Activated T-cell treated with anti-CD3 and anti-CD28 coated beads for 24 hours (primary cell): ENCODE data around the gene STEAP1B.
"Not testable (repeated sequence)": the region's sequence is repeated elsewhere in the genome, so short reads cannot be mapped to it uniquely, and the experiment has no call there.

Experiments
- DNase-seq: peaks from one replicate; pipeline ENCODE4 v3.0.0-alpha.2; 2020; ENCODE audit warnings: low read depth

STEAP1B gene

DNA sequence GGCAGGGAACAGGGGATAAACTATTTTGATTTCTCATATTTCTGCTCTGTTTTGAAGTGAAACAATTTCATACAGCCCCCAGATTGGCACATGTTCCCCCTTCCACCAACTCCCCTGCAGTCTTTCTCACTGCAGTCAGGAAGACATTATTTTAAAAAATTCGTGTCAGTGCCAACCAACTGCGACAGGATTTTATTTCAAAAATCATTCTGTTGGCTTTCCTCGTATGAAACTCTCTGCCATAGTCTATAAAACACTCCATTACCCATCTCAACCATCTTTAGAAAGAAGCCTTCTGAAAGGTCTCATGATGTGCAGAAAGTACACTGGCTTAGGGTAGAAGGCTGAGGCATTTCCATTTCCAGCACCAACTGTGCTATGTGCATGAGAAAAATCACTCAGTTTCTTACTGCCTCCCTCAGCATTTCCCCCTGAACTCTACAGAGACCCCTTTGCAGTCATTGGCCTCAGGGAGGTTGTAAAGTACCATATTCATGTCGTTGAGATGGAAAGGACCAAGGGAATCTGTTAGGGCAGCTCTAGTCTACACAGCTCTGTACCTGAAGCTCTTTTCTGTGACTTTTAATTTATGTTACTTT, 46.9 kb downstream of the STEAP1B start:
- DNase-seq: no peak

DNA sequence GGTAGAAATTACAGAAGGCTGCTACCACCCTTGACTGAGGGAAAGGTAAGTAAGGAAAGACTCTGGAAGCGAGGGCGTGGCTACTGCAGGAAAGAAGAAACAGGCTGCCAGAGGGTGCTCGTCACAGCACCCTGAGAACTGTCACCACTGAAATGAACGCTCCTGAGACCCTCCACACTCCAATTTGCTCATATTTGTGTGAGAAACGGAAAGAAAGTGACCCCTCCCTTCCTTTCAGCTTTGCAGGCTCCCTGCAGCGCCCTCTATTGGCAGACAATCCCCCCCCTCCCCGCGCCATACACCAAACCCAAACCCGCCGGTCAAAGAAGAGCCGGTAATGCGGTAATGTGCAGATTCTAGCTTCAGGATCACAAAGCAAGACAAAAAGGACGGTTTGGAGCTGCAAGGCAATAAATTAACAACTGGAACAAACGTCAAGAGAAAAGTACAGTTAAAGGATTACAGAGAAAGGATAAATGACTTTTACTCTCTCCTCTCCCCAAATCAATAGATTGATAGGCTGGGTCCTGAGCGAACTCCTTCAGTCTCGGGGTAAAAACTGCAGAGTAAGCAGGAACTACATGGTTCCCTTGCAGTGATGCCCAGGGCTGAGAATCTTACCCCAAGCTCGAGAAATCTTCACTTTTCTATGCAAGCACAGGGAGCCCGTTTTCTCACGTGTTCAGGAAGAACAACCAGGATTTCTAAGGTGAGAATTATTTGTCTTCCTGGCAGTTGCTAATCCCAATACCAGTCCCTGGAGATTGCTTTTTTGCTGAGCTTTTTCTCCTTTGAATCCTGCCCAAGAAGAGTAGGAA, 47.6 kb downstream of the STEAP1B start:
- DNase-seq: peak; percentile 9

DNA sequence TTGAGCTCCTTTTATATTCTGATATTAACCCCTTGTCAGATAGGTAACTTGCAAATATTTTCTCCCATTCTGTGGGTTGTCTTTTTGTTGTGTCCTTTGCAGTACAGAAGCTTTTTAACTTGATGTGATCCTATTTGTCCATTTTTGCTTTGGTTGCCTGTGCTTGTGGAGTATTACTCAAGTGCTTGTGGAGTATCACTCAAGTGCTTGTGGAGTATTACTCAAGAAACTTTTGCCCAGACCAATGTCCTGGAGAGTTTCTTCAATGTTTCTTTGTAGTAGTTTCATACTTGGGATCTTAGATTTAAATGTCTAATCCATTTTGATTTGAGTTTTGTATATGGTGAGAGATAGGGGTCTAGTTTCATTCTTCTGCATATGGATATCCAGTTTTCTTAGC, 50.0 kb downstream of the STEAP1B start:
- not testable (repeated sequence) for DNase-seq

DNA sequence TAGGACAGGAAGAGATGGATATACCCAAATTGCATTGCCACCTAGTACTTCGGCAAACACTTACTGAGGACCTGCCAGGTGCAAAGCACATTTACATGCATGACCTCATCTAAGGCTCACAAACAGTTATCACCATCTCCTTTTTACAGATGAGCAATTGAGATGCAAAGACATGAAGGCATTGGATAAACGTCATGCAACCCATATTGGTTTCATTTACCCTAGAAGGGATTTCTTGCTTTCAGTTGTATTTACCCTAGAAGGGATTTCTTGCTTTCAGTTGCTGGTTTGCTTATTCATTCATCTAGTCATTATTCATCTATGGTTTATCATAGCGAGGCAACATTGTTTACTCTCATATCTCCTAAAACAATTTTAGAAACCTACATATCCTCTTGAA, 52.2 kb downstream of the STEAP1B start:
- DNase-seq: no peak

DNA sequence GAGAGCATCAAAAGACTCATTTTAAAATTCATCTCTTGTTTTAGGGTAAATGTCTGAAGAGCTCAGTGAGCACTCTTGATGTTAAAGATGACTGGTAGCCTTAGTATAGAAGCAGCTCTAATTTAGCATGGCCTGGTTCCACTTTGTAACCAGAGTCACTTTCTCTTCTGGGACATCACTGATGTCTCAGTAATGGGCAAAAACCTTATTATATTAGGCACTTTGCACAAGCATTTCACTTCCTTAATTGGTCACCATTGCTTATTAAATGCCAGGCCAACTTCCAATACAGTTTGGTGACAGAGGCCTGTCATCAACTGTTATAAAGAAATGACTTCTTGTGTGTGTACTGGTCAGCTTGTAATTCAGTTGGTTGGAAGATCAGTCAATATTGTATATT, 53.0 kb downstream of the STEAP1B start:
- DNase-seq: no peak

DNA sequence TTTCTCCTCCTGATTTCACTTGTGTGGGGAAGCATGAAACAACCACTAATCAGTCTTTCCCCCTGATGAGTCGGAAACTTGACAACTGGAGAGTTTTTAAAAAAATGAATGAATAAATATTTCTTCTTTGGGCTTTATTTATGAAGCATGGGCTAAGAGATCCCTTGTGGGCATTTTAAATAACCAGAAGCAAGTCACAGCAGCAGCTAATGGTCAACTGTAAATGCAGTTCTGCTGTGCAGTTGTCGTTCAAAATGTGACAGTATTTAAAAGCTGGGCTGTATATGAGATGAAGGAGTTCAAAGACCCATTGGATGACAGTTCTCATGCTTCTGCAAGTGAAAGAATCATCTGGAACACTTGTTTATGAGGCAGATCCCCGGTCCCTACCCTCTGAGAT, 54.1 kb downstream of the STEAP1B start:
- DNase-seq: no peak

DNA sequence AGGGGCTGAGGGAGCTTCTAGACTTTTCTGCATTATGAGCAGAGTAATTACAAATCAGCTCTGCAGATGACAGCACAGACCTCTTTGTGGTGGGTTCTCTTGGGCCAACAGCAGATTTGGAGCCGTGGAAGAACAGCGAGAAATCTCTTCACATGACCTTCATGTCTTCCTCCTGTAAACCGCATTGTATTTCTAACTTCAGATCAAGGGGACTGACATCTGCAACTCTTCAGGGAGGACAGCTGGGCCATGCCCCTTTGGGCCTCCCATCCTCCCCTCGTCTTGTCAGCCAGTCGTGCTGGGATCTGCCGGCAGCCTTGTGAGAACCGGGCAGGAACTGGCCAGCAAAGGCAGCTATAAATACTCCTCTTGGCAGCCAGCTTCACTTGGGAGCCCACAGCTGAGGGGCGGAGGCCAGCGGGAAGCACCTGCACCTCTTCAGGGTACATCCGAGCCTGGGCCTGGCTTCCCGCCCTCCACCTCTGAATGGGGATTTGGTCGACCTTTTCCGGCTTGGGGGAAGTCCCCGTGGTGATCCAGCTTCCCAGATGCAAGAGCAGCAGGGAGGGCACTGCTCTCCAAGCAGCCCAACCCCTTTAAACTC, 54.7 kb downstream of the STEAP1B start:
- DNase-seq: no peak

DNA sequence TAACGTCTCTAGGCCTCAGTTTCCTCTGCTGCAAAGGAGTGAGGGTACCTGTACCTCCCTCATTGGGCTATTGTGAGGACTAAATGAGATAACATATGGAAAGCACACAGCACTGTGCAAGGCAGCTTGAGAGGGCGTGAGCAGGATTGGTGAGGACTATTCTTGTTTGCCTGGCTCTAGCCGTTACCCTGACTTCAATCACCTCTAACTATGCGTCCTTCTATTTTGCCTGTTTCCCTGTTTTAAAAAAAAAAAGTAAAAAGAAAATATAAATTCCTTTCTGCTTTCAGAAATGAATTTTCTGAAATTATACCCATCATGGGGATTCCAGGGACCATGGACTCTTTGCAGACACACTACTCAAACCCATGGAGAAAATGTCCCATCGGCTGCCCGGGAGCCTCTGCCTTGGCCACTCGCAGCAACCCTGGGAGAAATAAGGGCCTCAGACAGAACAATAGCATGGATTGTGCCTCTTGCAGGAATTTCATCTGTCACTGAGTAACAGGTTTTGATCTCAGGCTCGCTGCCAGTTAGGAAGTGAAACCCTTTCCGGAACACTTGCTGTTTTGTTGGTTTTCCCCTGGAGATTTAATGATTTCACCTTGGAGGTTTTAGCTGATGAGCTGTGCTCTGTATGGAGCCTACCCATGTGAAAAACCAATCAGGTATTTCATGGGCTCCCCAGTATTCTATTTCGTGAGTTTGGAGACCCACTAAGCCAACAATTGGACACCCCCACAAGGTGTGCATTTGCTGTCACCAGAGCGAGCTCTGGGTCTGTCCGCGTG, 55.6 kb downstream of the STEAP1B start:
- DNase-seq: no peak

DNA sequence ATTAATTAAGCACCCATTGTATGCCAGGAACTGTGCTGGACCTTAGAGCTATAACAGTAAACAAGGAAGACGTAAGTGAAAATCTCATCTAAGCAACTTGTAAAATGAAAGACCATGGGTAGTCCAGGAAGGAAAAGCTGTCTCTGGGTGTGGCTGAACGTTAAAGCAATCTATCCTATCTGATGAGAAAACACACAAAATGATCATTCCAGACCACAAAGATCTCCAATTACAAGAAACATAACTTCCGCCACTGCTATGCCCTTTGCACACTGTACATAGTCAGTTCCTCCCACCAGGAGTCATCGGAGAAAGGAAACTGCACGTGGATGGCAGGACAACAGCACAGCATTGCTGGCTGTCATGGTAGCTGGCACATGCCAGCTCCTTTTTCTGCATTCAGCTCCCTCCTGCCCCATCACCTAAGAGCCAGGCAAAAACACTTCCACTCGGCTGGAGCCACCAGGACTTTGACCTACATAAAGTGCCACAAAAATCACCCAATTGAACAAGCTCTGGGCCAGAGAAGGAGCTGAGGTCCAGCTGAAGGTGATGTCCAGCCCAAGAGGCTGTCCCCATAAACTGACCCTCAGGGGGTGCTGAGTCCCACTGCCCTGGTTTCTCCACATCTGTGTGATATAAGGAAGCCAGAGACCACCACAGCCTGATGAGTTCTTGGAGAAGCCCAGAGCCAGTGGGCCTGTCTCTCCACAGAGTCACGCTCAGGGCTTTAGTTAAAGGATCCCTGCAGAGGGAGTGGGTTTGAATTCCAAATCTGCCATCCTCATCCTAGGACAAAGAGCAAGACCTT, 56.4 kb downstream of the STEAP1B start:
- DNase-seq: no peak

DNA sequence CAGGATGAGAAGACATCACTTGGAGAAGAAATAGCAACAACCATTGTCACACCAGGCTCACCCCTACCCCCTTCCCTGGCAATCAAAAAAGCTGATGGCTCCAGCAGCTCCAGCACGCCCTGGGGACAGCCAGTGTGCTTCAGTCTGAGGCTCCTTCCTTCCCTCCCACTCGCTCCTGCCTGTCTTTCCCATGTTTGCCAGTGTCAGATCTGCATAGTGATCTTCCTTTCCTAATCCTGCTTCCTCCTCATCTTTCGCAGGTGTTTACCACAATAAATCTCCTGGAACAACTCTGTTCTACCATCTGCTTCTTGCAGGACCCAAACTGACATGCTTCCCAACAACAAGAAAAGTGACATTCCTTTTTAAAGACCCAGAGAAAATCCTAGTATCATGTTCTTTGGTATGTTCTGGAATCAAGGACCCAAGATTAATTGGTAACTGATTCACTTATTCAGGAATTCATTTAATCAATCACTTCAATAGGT, 57.1 kb downstream of the STEAP1B start:
- DNase-seq: no peak

DNA sequence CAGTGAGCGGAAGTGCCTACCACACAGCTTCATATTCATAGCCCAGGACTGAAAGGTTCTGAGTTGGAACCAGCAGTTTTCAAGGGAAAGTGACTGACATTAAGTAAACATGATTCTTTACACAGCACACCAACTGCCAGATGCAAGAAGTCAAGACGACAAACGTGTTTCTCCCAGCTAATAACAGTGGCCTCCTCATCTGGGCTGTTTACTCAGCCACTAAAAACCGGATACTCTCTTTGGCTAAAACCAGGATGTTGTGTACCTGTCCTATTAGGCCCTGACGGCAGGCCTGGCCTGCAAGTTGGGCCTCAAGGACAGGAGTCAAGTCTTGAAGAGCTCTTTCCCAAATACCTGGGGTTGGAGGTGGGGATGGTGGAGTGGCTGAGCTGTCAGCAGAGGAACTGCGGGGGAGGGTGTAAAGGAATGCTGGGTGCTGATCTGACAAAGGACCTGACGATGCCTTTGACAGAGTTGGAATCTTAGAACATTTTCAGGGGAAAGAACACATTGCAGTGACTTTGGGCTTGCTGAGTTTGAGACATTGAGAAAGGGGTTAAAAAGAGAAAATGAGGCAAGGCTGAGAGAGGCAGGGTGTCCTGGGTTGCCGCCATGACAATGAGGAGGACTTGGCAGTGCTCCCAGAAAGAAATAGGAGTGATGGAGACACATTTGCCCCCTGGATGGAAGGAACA, 57.7 kb downstream of the STEAP1B start:
- DNase-seq: no peak

DNA sequence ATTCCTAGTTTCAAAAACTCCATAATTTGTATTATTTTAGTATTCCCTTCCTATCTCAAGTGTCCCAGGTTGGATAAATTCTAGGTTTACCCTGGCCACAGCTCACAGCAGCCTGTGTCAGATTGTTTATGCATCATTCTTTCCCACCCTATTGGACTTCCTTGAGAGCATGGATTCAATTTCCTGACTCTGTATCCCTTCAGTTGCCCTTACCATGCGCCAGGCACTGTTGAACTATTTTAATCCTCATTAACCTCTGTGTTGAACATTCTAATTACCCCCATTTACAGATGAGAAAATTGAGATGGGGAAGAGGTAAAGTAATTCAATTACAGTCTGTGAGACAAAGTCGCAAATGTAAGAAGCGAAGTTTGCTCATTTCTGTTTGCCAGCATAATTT, 58.8 kb downstream of the STEAP1B start:
- DNase-seq: no peak

DNA sequence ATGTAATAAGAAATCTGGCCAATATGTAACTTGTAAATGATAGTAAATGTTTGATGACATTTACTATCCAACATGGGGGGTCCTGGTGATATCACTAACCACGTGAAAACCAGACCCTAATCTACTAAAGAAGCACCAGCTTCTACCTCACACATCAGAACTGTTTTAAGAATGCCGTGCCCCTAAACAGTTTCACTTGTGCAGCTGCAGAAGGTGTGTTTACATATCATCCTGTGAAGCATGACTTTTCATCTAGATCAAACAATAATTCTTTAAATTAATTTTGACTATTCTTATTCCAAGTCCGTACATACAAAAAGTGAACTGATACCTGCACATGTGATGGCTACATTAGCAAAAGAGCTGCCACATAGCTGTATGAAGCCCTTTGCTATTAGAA, 61.0 kb downstream of the STEAP1B start:
- no peak for DNase-seq

DNA sequence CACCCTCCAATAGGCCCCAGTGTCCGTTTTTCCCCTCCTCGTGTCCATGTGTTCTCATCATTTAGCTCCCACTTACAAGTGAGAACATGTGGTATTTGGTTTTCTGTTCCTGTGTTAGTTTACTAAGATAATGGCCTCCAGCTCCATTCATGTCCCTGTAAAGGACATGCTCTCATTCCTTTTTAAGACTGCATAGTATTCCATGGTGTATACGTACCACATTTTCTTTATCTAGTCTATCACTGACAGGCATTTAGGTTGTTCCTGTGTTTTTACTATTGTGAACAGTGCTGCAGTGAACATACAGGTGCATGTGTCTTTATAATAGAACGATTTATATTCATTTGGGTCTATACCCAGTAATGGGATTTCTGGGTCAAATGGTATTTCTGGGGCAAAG, 63.4 kb downstream of the STEAP1B start:
- not testable (repeated sequence) for DNase-seq

DNA sequence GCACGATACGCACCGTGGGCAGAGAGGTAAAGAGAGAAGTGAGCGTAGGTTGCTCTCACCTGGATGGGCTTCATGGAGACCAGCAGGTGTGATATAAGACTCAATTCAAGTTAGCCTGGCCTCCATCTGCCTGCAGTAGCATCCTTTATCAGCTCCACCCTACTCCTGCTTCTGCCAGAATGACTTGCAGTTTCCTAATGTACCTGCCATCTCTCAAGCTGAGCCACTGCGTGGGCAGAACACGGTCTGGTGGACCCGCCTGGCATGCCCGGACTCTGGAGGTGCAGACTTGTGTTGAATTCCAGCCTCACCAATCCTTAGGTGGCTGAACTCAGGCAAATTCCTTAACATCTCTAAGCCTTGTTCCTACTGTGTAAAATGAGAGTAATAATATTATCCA, 64.3 kb downstream of the STEAP1B start:
- no peak for DNase-seq

DNA sequence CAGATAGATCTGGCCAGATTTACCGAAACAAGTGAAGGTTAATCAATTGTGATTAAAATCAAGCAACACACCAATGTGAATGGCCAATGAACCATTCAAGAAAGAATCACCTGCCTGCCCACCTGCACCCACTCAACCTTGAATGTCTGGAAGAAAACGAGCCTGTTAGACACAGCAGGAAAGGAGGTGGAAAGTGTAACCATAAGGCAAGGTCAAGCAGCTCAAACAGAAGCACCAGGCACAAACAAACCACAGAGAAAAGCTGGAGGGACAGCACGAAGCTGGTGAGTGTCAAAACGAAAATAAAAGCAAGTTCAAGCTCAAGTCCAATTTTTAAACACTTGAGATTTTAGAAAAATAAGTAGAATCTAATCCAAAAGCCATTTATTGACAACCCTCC, 64.9 kb downstream of the STEAP1B start:
- DNase-seq: no peak

DNA sequence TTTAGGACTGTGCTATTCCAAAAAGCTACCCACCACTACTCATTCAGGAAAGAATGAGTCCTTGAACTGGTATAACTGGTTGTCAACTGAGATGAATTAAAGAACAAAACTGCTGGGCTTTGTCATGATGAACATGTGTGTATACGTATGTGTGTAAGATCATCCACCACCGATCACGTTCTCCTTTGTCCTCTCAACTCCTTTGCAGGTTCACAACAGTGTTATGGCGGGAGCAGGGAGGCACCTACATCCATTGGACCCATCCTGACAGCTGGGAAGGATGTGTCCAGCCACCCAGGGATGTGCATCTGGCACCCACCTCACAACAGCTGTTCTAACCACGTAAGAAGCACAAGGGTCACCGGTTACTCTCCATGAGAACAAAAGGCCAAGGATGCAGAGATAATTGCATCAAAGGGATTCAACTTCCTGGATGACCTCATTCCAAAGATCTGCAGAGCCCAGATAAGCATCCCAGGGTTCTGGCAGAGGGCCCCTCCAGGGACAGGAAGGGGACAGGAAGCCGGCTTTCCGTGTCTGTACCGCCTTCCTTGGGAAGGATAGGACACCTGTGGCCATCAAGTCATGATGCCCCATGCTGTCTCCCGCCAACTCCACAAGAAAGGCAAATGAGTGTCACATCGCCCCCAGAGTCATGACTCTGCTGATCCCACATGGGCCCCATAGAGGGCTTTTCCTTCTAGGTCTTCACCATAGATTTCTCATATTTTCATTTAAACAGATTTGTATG, 66.1 kb downstream of the STEAP1B start:
- DNase-seq: no peak

DNA sequence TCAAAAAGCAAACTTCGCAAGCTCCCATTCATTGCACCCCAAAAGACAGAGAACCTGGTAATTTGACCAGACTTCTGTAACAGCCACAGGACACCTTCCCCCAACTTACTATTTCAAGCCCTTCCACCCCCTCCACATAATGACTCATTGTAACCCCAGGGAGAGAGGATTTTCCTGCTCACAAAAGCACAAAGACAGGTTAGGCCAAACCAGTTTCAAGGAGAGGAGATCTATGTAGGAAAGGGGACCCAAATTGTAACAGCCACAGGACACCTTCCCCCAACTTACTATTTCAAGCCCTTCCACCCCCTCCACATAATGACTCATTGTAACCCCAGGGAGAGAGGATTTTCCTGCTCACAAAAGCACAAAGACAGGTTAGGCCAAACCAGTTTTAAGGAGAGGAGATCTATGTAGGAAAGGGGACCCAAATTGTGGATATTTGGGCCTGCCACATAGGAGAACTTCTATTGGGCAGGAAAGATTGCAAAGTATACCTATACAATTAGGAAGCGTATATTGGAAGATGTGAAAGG, 66.8 kb downstream of the STEAP1B start:
- not testable (repeated sequence) for DNase-seq

DNA sequence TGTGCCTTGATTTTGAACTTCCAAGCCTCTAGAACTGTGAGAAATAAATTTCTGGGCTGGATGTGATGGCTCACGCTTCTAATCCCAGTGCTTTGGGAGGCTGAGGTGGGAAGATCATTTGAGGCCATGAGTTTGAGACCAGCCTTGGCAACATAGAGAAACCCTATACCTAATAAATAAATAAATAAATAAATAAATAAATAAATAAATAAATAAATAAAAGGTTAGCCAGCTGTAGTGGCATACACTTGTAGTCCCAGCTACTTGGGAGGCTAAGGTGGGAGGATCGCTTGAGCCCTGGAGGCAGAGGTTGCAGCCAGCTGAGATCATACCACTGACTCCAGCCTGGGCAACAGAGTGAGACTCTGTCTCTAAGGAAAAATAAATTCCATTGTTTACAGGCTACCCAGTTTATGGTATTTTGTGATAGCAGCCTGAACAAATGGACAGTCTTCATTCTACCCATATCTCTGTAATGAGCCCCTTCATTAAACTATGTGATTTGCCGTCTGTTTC, 67.7 kb downstream of the STEAP1B start:
- no peak for DNase-seq

DNA sequence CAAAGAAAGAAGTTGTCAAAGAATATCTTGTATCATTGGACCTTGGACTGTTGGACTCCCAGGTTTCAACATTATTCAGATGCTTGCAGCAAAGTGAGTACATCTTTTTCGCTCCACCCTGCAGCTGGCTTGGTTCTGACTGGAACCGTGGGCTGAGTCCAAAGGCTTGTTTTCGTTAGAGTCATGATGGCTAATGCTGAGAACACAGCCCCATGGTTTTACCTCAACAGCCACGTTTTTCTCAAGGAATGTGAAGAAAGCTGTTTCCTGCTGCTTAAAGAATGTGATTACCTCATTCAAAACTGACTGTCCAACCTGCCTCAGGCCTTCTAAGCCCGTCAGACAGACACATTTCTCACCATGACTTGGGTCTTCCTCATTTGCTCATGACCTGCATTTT, 69.5 kb downstream of the STEAP1B start:
- no peak for DNase-seq
